ENCODE results near the gene SAT2. TPM values are rescaled to one million over a fixed set of nuclear protein-coding genes. Genes with fewer than 3 reads are reported as not detected.
A peak's percentile ranks its signal among the peaks of the same experiment; 100 is the strongest.

SAT2 gene
- total RNA-seq, 1 donor from 2014 or later, result 34.6 TPM

DNA sequence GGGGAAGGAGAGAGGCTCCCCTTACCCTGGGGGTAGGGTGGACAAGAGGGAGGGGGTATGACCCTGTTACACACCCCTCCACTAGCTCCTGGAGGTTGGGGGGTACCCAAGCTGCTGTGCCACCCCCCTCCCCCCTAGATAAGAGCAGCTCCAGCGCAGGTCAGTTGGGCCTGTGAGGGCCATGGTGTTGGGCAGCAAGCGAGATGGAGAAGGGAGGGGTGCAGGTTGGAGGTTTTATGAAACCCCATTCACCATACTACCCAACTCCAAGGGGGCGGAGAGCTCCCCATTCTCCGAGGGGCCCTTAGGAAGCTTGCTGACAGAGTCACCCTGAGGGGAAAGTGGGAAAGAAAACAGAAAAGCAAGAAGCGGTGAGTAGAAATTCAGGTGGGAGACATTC, 36.0 kb downstream of the SAT2 start:
- Mint-ChIP-seq H3K27ac (peak overlapping the region; percentile 17), H3K4me1 (peaks cover 9% of the 10 kb centered on the region), H3K4me3 (no peak overlapping the region), H3K27me3 (ENCODE audit: insufficient read depth, low read depth) (peaks cover 14% of the 10 kb centered on the region), H3K9me3 (no peaks in the 10 kb centered on the region), H3K36me3 (peaks cover 41% of the 10 kb centered on the region)
- peak overlapping the region; percentile 70 for H3K4me2 ChIP-seq
- no peak overlapping the region for H3K9ac ChIP-seq
- no peak overlapping the region for H3K4me3 ChIP-seq
- peaks cover 40% of the 10 kb centered on the region for H3K4me1 ChIP-seq
- no peaks in the 10 kb centered on the region for H3K27me3 ChIP-seq
- no peaks in the 10 kb centered on the region for H3K9me3 ChIP-seq (ENCODE audit: low read depth)
- peaks cover 5% of the 10 kb centered on the region for H4K20me1 ChIP-seq (ENCODE audit: low read depth)
- H3K79me2 ChIP-seq (ENCODE audit: low read depth), result peaks cover 8% of the 10 kb centered on the region
- H3K36me3 ChIP-seq, result peaks cover 3% of the 10 kb centered on the region
- TF ChIP-seq EZH2phosphoT487 (IDR thresholded peaks at IDR 0.05), result no peak
- no peak for TF ChIP-seq EZH2 (IDR thresholded peaks at IDR 0.05)
- TF ChIP-seq, protein P1, sequence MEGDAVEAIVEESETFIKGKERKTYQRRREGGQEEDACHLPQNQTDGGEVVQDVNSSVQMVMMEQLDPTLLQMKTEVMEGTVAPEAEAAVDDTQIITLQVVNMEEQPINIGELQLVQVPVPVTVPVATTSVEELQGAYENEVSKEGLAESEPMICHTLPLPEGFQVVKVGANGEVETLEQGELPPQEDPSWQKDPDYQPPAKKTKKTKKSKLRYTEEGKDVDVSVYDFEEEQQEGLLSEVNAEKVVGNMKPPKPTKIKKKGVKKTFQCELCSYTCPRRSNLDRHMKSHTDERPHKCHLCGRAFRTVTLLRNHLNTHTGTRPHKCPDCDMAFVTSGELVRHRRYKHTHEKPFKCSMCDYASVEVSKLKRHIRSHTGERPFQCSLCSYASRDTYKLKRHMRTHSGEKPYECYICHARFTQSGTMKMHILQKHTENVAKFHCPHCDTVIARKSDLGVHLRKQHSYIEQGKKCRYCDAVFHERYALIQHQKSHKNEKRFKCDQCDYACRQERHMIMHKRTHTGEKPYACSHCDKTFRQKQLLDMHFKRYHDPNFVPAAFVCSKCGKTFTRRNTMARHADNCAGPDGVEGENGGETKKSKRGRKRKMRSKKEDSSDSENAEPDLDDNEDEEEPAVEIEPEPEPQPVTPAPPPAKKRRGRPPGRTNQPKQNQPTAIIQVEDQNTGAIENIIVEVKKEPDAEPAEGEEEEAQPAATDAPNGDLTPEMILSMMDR (IDR thresholded peaks at IDR 0.05), result no peak
- DNase-seq (ENCODE audit: low spot score), result no peak
- H3K27ac ChIP-seq, result peak overlapping the region; percentile 99
- H2AFZ ChIP-seq (replicated peaks), result no peak overlapping the region
- peaks cover 64% of the 10 kb centered on the region for H3F3A ChIP-seq (ENCODE audit: low read depth)

DNA sequence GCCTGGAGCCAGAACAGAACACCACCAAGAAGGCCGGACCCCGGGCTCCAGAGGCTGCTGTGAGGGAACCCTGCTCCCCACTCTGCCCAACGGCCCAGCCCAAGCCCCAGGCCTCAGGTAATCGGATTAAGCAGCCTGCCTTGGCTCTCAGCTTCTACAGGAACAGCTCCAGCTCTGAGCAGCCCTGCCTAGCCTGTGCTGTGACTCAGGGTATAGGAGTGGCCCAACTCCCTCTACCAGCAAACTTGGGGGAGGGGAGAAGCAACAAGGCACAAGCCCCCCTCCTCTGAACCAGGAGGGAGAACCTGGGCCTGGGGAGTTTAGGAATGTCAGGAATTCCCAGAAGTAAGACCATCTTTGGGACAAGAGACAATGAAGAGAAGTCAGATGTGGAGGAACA, 36.9 kb downstream of the SAT2 start:
- Histone ChIP-seq H4K20me1 (ENCODE audit: low read depth) (peaks cover 5% of the 10 kb centered on the region), H3K9ac (no peak overlapping the region), H3K4me2 (peak overlapping the region; percentile 70), H3K9me3 (ENCODE audit: low read depth) (no peaks in the 10 kb centered on the region), H3K4me1 (peaks cover 40% of the 10 kb centered on the region), H3K79me2 (ENCODE audit: low read depth) (peaks cover 11% of the 10 kb centered on the region), H3K27me3 (no peaks in the 10 kb centered on the region), H3K27ac (peak overlapping the region; percentile 99), H3K4me3 (peak overlapping the region; percentile 15), H2AFZ (replicated peaks) (no peak overlapping the region), H3F3A (ENCODE audit: low read depth) (peaks cover 67% of the 10 kb centered on the region), H3K36me3 (peaks cover 3% of the 10 kb centered on the region)
- H3K4me1 Mint-ChIP-seq, result peaks cover 9% of the 10 kb centered on the region
- no peak for TF ChIP-seq EZH2phosphoT487 (IDR thresholded peaks at IDR 0.05)
- H3K9me3 Mint-ChIP-seq, result no peaks in the 10 kb centered on the region
- H3K27me3 Mint-ChIP-seq (ENCODE audit: insufficient read depth, low read depth), result peaks cover 14% of the 10 kb centered on the region
- H3K36me3 Mint-ChIP-seq, result peaks cover 38% of the 10 kb centered on the region
- peak; percentile 92 for DNase-seq (ENCODE audit: low spot score)
- peak overlapping the region; percentile 17 for H3K27ac Mint-ChIP-seq
- H3K4me3 Mint-ChIP-seq, result peak overlapping the region; percentile 17

DNA sequence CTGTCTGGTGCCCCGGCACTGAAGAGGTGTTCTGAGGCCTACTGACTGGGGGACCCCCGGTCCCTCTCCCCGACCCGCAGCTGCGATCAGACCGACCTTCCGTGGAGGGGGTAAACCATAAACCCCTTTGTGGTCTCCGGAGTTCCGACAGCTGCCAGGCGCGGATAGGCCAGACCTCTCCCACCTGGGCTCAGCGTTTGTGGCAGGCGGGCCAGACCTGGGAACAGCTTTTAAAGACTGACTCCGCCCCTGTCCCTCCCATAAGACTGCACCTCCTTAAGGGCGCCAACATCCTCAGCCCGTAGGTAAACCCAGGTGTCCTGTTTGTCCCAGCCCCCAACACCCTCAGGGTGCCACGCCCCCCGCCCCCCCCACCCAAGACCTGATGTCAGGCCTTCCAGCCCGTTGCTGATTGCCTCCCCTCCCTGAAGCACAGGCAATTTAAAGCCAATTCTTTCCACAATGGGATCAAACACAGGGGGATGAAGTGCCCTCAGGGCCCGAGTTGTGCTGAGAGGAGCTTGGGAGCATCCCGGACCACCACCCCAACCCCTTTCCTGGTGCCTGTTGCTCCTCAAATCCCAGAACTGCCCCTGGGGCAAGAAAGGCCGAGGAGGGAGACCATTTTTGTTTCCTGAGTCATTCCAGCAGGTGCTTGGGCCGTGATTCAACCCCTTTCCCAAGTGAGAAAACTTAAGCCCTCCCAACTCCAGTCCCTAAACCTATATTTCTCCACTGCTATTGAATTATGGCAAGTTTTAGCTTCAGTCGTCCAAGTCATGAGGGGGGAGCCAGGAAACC, 37.5 kb downstream of the SAT2 start, which contains the start of gene SOX15:
SOX15 (minus strand) TSS at position 204 of the 801 bp plus-strand sequence. CDS start 418 bp downstream, outside the sequence.
- TF ChIP-seq EZH2phosphoT487 (IDR thresholded peaks at IDR 0.05) (no peak), EZH2 (IDR thresholded peaks at IDR 0.05) (no peak)
- TF ChIP-seq, protein P1 (IDR thresholded peaks at IDR 0.05), result no peak
- H3K27ac ChIP-seq, result peak within 1 kb of the TSS; percentile 99
- H3K9me3 ChIP-seq (ENCODE audit: low read depth), result no peaks in the 10 kb centered on the region
- DNase-seq (ENCODE audit: low spot score), result peak; percentile 54
- Mint-ChIP-seq H3K9me3 (no peaks in the 10 kb centered on the region), H3K27me3 (ENCODE audit: insufficient read depth, low read depth) (peaks cover 12% of the 10 kb centered on the region), H3K36me3 (peaks cover 34% of the 10 kb centered on the region), H3K27ac (peak within 1 kb of the TSS; percentile 17), H3K4me3 (peak within 1 kb of the TSS; percentile 17), H3K4me1 (peaks cover 9% of the 10 kb centered on the region)
- peaks cover 5% of the 10 kb centered on the region for H4K20me1 ChIP-seq (ENCODE audit: low read depth)
- H3K9ac ChIP-seq, result no peak within 1 kb of the TSS
- H3K4me2 ChIP-seq, result peak within 1 kb of the TSS; percentile 70
- no peak within 1 kb of the TSS for H2AFZ ChIP-seq (replicated peaks)
- peak within 1 kb of the TSS; percentile 35 for H3K4me3 ChIP-seq
- peaks cover 40% of the 10 kb centered on the region for H3K4me1 ChIP-seq
- H3K27me3 ChIP-seq, result no peaks in the 10 kb centered on the region
- H3F3A ChIP-seq (ENCODE audit: low read depth), result peaks cover 68% of the 10 kb centered on the region
- peaks cover 3% of the 10 kb centered on the region for H3K36me3 ChIP-seq
- H3K79me2 ChIP-seq (ENCODE audit: low read depth), result peaks cover 18% of the 10 kb centered on the region

Data from neural progenitor cell (in vitro differentiated cells).